DOHH2 (cell line): ENCODE data around the gene TSPAN2.

Experiments used
- H3F3A ChIP-seq: fragments of 200-600 bp; sonication (generic), shearing (Covaris generic); 2 replicates; pipeline ENCODE4 v1.6.0; 2016; ENCODE audit warnings: antibody characterized with exemption, mild to moderate bottlenecking; ENCODE audit not compliant: control insufficient read depth, insufficient read depth
- H3K27ac ChIP-seq: fragments of 200-600 bp; sonication (generic); 2 replicates; pipeline ENCODE4 v1.5.1; 2014; ENCODE audit warnings: low read depth, mild to moderate bottlenecking, low read length, moderate library complexity
- H3K27me3 ChIP-seq: fragments of 200-600 bp; sonication (generic); 2 replicates; pipeline ENCODE4 v1.6.1; 2014; ENCODE audit warnings: mild to moderate bottlenecking, low read length, mixed read lengths; ENCODE audit not compliant: control insufficient read depth
- H3K36me3 ChIP-seq: fragments of 200-600 bp; sonication (generic); 2 replicates; pipeline ENCODE4 v1.6.1; 2014; ENCODE audit warnings: mild to moderate bottlenecking, low read length, moderate library complexity, mixed read lengths; ENCODE audit not compliant: control insufficient read depth
- H3K4me1 ChIP-seq: fragments of 200-600 bp; sonication (generic); 2 replicates; pipeline ENCODE4 v1.6.1; 2014; ENCODE audit warnings: mild to moderate bottlenecking, low read length, mixed read lengths; ENCODE audit not compliant: control insufficient read depth
- H3K4me2 ChIP-seq: fragments of 200-600 bp; sonication (generic); 2 replicates; pipeline ENCODE4 v1.6.0; 2014; ENCODE audit warnings: mild to moderate bottlenecking, low read length, moderate library complexity
- H3K4me3 ChIP-seq: fragments of 200-600 bp; sonication (generic); 2 replicates; pipeline ENCODE4 v1.5.1; 2014; ENCODE audit warnings: mild to moderate bottlenecking, low read length, mixed read lengths
- H3K79me2 ChIP-seq: fragments of 200-600 bp; sonication (generic); 2 replicates; pipeline ENCODE4 v1.6.1; 2014; ENCODE audit warnings: mild to moderate bottlenecking, low read length, mixed read lengths; ENCODE audit not compliant: control insufficient read depth
- H3K9me2 ChIP-seq: fragments of 200-600 bp; sonication (generic); replicated peaks from 2 replicates; pipeline ENCODE4 v1.6.1; 2014; ENCODE audit warnings: mild to moderate bottlenecking, low read length, mixed read lengths; ENCODE audit not compliant: control insufficient read depth
- H3K9me3 ChIP-seq: fragments of 200-600 bp; sonication (generic); 2 replicates; pipeline ENCODE4 v1.6.1; 2014; ENCODE audit warnings: antibody characterized with exemption, low read length, mixed read lengths; ENCODE audit not compliant: control insufficient read depth, insufficient read depth
- H4K20me1 ChIP-seq: fragments of 200-600 bp; sonication (generic); 2 replicates; pipeline ENCODE4 v1.6.0; 2014; ENCODE audit warnings: low read depth, mild to moderate bottlenecking, antibody characterized with exemption, low read length, moderate library complexity; ENCODE audit not compliant: control insufficient read depth, insufficient read depth
- EZH2phosphoT487 ChIP-seq: fragments of 200-600 bp; sonication (generic); IDR thresholded peaks from 2 replicates; pipeline ENCODE4 v1.6.1; 2017; ENCODE audit warnings: borderline replicate concordance, mild to moderate bottlenecking, antibody characterized with exemption, low read length, moderate library complexity, mixed read lengths
- TF ChIP-seq, protein P1 (sequence below): fragments of 200-600 bp; sonication (generic); IDR thresholded peaks from one replicate; pipeline ENCODE4 v1.5.1; 2014; ENCODE audit warnings: antibody characterized with exemption, mild to moderate bottlenecking, low read depth, low read length; ENCODE audit not compliant: poor library complexity, severe bottlenecking

Gene TSPAN2

DNA sequence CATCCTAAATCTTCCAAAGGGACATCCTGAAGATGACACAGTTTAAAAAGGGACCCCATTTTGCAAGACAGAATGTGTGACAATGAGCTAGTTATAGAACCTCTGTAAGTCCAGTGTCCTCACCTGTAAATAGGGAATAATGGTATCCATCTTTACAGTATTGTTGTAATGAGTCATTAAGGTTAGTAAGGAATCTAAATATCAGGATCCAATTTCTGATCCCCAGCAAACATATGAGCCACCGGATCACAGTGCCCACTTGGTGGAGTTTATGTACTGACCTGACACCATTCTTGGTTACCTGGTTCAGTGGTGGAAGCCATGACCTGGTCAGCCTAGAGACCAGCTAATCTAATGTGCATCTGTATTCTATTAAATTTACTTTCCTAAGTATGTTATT is 47.9 kb upstream of the TSPAN2 start:
- Histone ChIP-seq H3K4me1 (no peaks in the 10 kb centered on the region), H3K9me2 (no peaks in the 10 kb centered on the region), H3K79me2 (no peaks in the 10 kb centered on the region), H3K27ac (no peak overlapping the region), H3K4me3 (no peak overlapping the region), H3K36me3 (no peaks in the 10 kb centered on the region), H3K9me3 (no peaks in the 10 kb centered on the region), H3F3A (no peaks in the 10 kb centered on the region), H4K20me1 (no peaks in the 10 kb centered on the region), H3K4me2 (no peak overlapping the region), H3K27me3 (no peaks in the 10 kb centered on the region)
- TF ChIP-seq, protein P1, sequence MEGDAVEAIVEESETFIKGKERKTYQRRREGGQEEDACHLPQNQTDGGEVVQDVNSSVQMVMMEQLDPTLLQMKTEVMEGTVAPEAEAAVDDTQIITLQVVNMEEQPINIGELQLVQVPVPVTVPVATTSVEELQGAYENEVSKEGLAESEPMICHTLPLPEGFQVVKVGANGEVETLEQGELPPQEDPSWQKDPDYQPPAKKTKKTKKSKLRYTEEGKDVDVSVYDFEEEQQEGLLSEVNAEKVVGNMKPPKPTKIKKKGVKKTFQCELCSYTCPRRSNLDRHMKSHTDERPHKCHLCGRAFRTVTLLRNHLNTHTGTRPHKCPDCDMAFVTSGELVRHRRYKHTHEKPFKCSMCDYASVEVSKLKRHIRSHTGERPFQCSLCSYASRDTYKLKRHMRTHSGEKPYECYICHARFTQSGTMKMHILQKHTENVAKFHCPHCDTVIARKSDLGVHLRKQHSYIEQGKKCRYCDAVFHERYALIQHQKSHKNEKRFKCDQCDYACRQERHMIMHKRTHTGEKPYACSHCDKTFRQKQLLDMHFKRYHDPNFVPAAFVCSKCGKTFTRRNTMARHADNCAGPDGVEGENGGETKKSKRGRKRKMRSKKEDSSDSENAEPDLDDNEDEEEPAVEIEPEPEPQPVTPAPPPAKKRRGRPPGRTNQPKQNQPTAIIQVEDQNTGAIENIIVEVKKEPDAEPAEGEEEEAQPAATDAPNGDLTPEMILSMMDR = no peak
- no peak for TF ChIP-seq EZH2phosphoT487

DNA sequence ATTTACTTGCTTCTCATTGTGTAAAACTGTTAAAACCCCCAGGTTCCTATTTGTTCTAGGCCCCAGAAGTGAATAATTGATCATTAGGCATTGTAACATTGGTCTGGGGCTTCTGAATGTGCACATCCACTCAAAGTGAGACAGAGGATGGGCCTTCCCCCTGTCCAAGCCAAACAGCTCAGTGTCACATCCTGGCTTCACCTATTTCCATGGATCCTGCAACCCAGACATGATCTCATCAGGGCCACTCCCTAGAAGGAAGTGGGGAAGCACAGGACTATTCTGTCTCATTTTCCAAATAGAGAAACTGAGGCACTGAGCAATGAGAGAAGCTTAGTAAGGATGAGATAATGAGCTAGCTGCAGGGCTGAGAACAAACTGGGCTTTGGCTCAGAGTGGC is 47.4 kb upstream of the TSPAN2 start:
- H3K4me1 ChIP-seq = no peaks in the 10 kb centered on the region
- no peaks in the 10 kb centered on the region for H4K20me1 ChIP-seq
- no peaks in the 10 kb centered on the region for H3K27me3 ChIP-seq
- no peaks in the 10 kb centered on the region for H3K9me3 ChIP-seq
- no peak overlapping the region for H3K4me3 ChIP-seq
- no peaks in the 10 kb centered on the region for H3F3A ChIP-seq
- no peak overlapping the region for H3K4me2 ChIP-seq
- no peaks in the 10 kb centered on the region for H3K9me2 ChIP-seq
- H3K36me3 ChIP-seq = no peaks in the 10 kb centered on the region
- no peak overlapping the region for H3K27ac ChIP-seq
- H3K79me2 ChIP-seq = no peaks in the 10 kb centered on the region
- no peak for TF ChIP-seq EZH2phosphoT487
- TF ChIP-seq, protein P1 = no peak

DNA sequence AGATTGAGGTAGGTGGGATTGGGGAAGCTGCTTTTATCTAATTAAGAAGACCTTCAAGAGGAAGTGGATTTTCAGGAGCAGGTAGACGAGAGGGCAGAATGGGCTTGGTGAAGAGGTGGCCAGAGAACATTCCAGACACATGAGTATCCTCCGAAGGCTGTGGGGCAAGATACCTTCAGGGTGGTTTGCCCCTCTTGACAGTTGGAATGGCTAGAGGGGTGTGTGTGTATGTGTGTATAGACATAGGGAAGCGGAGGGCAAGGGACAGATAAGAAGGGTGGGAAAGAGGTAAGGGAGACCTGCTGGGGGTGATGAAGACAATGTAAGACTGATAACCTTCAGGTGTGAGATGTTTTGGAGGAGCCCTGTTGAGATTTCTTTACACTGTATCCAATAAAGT is 46.8 kb upstream of the TSPAN2 start:
- TF ChIP-seq, protein P1 = no peak
- no peak for TF ChIP-seq EZH2phosphoT487
- Histone ChIP-seq H3K9me3 (no peaks in the 10 kb centered on the region), H3K4me3 (no peak overlapping the region), H3K4me2 (no peak overlapping the region), H4K20me1 (no peaks in the 10 kb centered on the region), H3K27ac (no peak overlapping the region), H3K4me1 (no peaks in the 10 kb centered on the region), H3K36me3 (no peaks in the 10 kb centered on the region), H3K27me3 (no peaks in the 10 kb centered on the region), H3K79me2 (no peaks in the 10 kb centered on the region), H3F3A (no peaks in the 10 kb centered on the region), H3K9me2 (no peaks in the 10 kb centered on the region)

DNA sequence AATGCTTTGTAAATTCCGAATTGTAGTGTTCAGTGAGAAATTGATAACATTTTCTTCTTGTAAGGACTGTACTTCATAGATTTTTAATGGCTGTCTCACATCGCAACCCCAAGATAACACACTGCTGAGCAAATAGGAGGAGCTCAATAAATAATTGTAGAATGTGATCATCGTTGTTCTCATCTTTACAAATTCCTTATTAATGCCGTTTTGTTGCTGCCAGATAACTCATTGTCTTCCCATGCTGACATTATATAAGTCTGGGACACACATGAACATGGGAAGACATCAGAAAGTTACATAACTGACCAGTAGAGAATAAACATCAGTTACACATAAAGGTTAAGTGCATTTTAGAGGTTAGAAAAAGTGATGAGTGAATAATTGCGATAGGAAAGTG is 46.4 kb upstream of the TSPAN2 start:
- no peaks in the 10 kb centered on the region for H3K4me1 ChIP-seq
- no peak overlapping the region for H3K27ac ChIP-seq
- no peak overlapping the region for H3K4me3 ChIP-seq

More for the DNA sequence above, 46.4 kb upstream of the TSPAN2 start:
- Histone ChIP-seq H3K9me3 (no peaks in the 10 kb centered on the region), H3K27me3 (no peaks in the 10 kb centered on the region), H3K9me2 (no peaks in the 10 kb centered on the region), H3K4me2 (no peak overlapping the region), H4K20me1 (no peaks in the 10 kb centered on the region), H3F3A (no peaks in the 10 kb centered on the region), H3K36me3 (no peaks in the 10 kb centered on the region), H3K79me2 (no peaks in the 10 kb centered on the region)
- no peak for TF ChIP-seq EZH2phosphoT487
- TF ChIP-seq, protein P1 = no peak
